GM21717 (cell line): ENCODE measurements around the gene DNAJC19.
A peak's percentile ranks its signal among the peaks of the same experiment; 100 is the strongest.
"Not testable (repeated sequence)": the region's sequence is repeated elsewhere in the genome, so short reads cannot be mapped to it uniquely, and the experiment has no call there.

ENCODE experiments used
- ATAC-seq: cut with Tn5 transposase; IDR thresholded peaks from one replicate; pipeline ENCODE4 v1.9.1; 2021; ENCODE audit warnings: mild to moderate bottlenecking, moderate library complexity; ENCODE audit not compliant: unreplicated experiment

Gene DNAJC19

DNA sequence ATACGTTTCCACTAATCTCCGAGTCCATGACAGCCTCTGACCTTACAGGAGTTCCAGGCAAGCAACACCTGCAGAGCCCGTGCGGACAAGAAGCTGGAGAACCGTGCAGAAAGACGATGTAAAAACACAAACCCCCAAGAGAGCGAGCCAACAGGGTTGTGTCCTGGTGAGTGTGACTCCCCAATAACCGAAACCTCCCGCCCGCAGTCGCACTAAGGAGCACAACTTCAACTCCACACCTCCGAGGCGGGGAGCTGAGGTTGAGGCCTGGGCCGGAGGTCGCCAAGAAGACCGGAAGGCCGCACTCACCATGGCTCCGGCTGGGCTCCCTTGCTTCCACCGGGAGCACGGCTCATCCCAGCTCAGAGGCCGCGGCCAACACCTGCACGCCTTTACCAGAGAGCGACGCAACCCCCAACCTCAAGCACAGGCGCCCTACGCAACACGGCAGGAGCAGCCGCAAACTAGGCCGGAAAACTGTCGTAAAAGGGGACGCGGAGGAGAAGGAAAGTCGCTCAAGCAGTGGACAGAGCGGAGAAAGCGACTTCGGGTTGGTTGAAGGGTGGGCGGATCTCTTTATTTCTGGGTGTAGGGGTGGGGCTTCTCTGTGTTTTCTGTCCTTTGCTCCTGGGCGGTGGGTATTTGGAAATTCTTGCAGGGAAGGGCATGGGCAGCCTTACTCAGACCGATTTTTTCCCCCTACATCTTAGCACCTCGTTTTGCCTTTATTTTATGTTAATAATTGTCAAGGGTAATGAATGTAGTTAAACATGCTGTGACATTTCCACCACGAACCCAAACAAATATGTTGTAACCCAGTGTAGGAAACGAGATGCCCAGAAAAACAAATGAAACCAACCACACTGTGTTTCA is at the start of gene DNAJC19:
Gene DNAJC19 (minus strand): TSS at position 446 of the 873 bp plus-strand sequence. CDS start 134 bp downstream, at position 312.
- peak; percentile 98 for ATAC-seq

- ATAC-seq = no peak
Observed at GRCh38 chr3:181030948-181031347, 41.4 kb upstream of the DNAJC19 start.

- no peak for ATAC-seq
Observed at GRCh38 chr3:181025204-181025603, 35.7 kb upstream of the DNAJC19 start.

GRCh38 chr3:181017690-181018089 is 28.2 kb upstream of the DNAJC19 start:
- ATAC-seq = no peak

- peak; percentile 71 for ATAC-seq
Observed at GRCh38 chr3:181009225-181009624, 19.7 kb upstream of the DNAJC19 start.

DNA sequence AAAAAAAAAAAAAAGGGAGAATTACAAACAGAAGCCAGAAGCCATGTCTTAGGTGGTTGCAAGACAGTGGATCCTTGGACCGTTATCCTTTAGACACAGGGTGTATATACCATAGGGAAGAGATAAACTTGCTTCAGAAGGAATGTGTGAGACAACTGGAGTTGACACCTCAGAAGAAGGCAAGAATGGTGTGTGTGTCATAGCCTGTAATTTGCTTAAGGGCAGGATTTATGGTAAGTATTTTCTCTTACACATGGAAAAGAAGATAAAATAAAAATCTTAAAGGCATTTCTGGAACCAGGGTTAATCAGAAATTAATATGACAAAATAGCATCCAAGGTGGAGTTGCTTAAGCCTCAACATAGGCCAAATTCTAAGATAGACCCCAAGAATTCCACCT is 19.3 kb upstream of the DNAJC19 start:
- no peak for ATAC-seq

GRCh38 chr3:181007262-181007661 is 17.7 kb upstream of the DNAJC19 start:
- ATAC-seq = no peak

GRCh38 chr3:181006541-181006940 is 17.0 kb upstream of the DNAJC19 start:
- no peak for ATAC-seq

DNA sequence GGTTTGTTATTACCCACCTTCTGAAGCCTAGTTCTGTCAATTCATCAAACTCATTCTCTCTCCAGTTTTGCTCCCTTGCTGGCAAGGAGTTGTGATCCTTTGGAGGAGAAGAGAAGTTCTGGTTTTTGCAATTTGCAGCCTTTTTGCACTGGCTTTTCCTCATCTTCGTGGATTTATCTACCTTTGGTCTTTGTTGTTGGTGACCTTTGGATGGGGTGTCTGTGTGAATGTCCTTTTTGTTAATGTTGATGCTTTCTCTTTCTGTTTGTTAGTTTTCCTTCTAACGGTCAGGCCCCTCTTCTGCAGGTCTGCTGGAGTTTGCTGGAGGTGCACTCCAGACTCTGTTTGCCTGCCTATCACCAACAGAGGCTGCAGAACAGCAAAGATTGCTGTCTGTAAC is 13.9 kb upstream of the DNAJC19 start:
- ATAC-seq = not testable (repeated sequence)

DNA sequence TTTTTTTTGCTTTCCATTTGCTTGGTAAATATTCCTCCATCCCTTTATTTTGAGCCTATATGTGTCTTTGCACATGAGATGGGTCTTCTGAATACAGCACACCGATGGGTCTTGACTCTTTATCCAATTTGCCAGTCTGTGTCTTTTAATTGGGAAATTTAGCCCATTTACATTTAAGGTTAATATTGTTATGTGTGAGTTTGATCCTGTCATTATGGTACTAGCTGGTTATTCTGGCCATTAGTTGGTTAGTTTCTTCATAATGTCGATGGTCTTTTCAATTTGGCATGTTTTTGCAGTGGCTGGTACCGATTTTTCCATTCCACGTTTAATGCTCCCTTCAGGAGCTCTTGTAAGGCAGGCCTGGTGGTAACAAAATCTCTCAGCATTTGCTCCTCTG is 12.8 kb upstream of the DNAJC19 start:
- not testable (repeated sequence) for ATAC-seq

DNA sequence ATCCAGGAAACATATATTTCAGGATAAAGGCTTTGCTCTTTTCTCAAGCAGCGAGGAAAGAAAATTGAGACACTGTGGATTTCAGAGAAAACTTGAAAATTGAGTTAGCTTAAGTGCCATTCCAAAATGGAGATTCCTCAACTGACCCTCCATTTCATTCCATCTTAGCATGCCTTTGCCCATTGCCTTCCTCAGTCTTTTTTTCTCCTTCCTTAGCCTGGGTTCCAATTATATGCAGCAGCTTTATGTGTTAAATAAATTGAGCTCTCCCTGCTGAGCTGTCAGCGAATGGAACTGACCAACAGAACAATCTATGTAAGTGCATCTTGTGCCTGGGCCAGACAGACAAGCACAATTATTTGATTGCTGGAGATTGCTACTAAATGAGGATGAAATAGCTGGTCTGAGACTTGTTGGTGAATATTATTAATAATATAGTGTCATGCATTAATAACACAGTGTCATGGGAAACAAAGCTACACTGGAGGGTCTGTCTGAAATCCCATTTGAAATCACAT is 6.9 kb upstream of the DNAJC19 start:
- ATAC-seq = no peak

DNA sequence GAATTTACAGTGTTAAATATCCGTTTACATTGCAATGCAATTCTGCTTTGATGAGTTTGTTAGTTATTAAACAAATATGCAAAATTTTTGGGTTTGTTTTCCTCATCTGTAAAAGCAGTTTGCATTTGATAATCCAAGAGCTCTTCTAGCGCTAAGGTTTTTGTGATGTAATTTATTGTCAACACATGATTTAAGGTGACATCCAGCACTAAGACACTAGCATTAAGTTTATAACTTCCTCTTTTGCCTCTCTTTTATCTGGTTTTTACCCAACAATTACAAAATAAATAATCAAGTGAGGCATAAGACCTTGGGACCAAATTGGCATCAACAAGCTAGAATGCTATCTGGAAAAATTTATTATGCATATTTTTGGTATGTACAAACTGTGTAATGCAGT is 969 bp upstream of the DNAJC19 start:
- no peak for ATAC-seq

DNA sequence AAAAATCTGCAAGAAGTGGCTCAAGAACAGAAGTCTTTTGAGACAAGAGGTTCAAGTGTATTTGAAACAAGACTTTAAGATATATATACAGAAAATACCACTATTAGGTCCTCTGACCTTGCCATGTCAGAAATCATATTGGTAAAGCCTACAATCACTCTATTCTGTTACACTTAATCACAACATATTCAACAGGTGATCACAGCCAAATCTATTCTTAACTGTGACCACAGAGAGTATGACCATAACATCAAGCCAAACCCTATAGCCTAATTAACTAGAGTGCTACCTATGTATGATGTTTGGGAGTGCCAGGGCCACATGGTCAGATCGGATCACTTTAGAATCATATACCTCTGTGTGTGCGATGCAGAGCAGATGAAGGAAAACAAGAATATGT is 2.2 kb downstream of the DNAJC19 start:
- no peak for ATAC-seq

GRCh38 chr3:180986366-180986765 is 3.2 kb downstream of the DNAJC19 start:
- not testable (repeated sequence) for ATAC-seq

DNA sequence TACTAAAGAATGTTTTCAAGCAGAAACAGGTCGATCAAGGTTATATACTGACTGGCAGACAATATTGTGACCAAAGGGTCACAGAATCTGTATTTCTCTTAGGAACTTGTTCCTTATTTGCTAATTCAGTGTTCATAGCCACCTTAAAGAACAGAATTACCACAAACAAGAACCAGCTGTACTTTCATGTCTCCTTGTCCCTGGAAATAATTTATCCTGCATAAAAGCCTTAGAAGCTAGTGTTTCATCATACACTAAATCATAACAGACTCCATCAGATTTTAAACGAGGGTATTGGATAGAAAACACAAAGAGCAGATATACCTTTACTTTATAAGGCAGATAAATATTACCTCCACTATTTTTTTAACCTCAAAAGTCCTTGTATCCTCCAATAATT is 6.4 kb downstream of the DNAJC19 start:
- no peak for ATAC-seq

DNA sequence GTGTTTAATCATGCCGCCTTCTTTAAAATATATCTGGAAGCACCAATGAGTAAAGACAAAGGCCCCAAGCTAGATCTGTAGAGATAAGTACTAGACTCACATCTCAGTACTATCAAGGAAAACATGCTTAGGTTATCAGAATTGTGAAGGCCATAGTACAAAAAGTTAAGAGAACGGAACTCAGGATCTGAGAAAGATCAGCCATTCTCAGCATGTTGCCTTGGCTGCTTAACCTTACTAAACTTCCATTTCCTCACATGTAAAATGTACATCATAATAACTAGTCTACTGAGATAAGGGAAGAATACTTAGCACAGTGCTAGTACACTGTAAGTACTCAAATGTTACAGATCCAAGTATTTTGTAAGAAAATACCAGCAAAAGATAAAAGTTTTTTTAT is 7.6 kb downstream of the DNAJC19 start:
- no peak for ATAC-seq

- ATAC-seq = no peak
Observed at GRCh38 chr3:180980611-180981010, 8.9 kb downstream of the DNAJC19 start.

DNA sequence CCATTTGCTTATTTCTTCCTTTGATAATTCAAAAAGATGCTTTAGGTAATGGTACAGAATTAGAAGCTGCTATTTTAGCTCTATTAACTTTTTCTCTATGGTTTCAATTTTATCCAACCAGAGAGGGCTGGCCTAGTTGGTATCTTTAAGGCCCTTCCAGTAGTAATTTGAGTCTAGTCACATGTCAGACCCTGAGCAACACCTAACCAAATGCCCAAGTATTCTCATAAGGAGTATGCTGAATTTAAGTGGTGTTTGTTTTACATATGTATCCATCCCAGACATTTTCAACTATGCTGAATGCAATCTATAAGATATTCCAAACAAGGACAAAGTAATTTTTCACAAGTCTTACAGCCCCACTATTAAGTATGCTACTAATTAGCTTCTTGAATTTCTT is 9.6 kb downstream of the DNAJC19 start:
- no peak for ATAC-seq

DNA sequence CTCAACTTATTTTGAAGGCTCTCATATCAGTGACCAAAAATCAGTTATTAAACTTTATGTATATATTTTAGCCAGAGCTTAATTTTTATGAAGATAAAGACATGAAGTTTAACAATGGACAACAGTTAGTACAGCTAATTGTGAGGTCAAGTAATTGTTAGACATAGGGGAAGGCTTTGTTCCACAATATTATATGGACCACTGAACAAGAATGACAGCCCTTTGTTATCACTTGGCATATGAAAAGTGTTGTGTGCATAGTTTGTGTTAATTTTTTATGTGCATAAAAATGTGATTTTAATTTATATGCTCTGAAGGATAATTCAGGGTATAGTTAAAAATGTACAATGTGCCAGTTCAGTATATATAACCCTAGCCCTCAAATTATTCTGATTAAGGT is 12.0 kb downstream of the DNAJC19 start:
- ATAC-seq = no peak

- no peak for ATAC-seq
Observed at GRCh38 chr3:180974286-180974685, 15.2 kb downstream of the DNAJC19 start.

DNA sequence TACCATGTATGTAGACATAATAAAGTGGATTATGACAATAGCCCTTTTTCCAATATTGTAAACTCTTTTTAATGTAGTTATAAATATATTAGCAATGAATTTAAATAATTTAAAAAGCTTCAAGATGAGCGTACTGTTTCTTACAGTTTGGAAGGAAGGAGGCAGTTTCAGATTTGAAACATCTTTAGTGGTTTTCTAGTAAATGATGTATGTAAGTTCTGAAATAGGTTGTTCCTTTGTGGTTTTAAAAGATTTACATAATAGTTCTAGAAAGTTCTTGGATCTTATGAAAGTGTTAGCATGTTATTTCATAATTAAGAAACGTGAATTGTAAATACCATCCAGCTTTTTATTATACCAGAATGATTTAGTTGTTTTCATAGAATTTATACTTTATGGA is 16.0 kb downstream of the DNAJC19 start:
- ATAC-seq = peak; percentile 80

GRCh38 chr3:180970931-180971330 is 18.6 kb downstream of the DNAJC19 start:
- ATAC-seq = no peak

DNA sequence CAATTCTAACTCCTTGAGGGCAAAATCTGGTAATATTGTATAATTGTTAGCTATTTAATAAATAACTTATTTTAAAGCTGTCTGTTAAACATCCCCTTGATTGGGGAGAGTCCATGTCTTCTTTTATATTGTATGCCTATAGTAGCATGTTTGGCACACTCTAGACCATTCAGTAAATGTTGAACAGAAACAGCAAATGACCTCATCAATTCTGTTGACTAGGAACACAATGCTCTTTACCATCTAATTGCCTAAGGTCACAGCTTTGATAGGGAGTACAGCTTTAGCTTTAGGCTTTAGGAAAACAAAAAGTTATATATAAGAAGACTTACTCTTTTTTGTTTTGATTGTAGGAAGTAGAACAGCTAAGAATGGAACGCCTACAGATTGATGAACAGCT is 27.0 kb downstream of the DNAJC19 start:
- no peak for ATAC-seq
